ENCODE data around the gene PLXDC1. TPM values are rescaled to one million over a fixed set of nuclear protein-coding genes. Genes with fewer than 3 reads are reported as not detected.

The PLXDC1 gene
- total RNA-seq, 2 experiments from 2014 or later: 0.71 to 1.1 TPM

DNA sequence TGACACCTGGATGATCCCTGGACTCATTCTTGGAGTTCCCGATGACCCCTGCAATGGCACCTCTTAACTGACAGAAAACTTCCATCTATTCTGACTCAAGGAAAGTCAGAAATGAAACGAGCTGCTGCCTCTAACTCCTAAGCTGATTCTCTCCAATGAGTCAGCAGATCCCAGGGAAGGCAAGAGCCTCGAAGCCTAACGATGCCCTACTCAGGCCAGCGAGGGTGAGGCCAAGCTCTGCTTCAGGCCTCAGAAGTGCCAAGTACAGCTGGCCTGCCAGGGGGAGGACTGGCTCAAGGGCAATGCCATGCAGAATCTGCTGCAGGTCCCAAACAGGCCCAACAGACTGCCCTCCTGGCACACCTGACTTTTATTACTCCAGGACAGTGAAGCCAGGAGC, 36.3 kb downstream of the PLXDC1 start:
- CTCF ChIA-PET: interaction anchor here (1.5 kb wide), 1 partner anchor 60 kb away, joined by 5 read pairs; no protein-coding TSS in a partner anchor
- POLR2A ChIA-PET: no interaction called here

- ChIA-PET CTCF (interaction anchor here (0.5 to 1.5 kb wide), 2 partner anchors 60 to 139 kb away, joined by 4 to 5 read pairs; no protein-coding TSS in a partner anchor), POLR2A (interaction anchor here (0.5 kb wide), 1 partner anchor 215 kb away, joined by 3 read pairs; no protein-coding TSS in a partner anchor)
Observed at GRCh38 chr17:39114723-39115122, 36.7 kb downstream of the PLXDC1 start.

- CTCF ChIA-PET: interaction anchor here (0.6 to 1.5 kb wide), 2 partner anchors 18 to 61 kb away, joined by 3 to 5 read pairs; no protein-coding TSS in a partner anchor
- POLR2A ChIA-PET: no interaction called here
Observed at GRCh38 chr17:39113871-39114270, 37.6 kb downstream of the PLXDC1 start.

DNA sequence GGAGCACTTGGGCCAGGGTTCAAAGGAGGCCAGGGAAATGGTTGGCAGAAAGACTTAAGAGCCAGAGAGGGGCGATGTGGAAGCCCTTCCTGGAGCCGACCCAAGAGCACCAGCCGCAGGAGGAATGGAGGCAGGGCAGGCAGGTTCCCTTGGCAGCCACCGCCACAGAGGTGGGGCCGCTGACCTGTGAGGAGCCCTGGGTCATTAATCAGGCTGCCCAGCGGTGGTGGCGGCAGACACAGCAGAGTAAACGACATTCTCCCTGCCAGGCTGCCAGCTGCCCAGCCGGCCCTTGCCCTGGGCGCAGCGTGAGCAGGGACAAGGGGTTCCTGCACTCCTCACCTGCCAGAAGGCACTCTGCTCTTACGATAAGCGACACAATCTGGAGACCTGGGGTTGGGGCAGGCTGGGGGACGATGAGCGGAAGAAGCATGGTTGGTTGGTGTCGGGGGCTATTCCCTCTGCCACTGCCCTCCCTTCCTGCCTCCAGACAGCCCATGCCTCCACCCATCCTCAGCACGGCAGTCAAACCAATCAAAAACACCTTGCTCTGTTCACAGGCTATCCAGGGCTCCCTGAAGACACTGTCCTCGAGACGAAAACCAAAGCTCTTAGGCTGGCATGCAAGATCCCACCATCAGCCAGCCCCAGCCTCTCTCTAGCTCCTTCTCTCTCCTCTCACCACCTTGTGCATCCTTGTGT, 40.9 kb downstream of the PLXDC1 start:
- ChIA-PET POLR2A (no interaction called here), CTCF (no interaction called here)

- POLR2A ChIA-PET: no interaction called here
- CTCF ChIA-PET: no interaction called here
Observed at GRCh38 chr17:39108461-39109375, 42.7 kb downstream of the PLXDC1 start.

DNA sequence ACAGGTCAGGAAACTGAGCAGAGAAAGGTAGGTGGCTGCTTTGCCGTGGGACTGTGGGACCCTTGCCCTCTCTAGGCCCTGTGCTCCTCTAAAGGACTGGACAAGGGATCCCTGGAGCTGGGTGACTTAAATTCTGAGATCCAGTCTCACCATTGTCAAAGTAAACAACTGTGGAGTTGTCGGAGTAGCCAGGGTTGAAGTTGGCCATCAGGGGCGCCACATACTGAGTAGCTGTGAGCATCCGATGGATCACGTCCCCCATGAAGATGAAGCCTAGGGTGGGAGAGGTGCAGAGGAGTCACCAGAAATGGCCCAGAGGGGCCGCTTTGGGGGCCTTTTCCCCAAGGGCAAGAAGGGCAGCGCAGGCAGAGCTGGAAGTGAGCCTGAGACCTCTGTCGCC, 43.5 kb downstream of the PLXDC1 start:
- ChIA-PET POLR2A (no interaction called here), CTCF (no interaction called here)

GRCh38 chr17:39107155-39107554, 44.3 kb downstream of the PLXDC1 start:
- ChIA-PET POLR2A (no interaction called here), CTCF (no interaction called here)

- CTCF ChIA-PET: no interaction called here
- POLR2A ChIA-PET: no interaction called here
Observed at GRCh38 chr17:39105705-39106104, 45.7 kb downstream of the PLXDC1 start.

- CTCF ChIA-PET: no interaction called here
- POLR2A ChIA-PET: no interaction called here
Observed at GRCh38 chr17:39104657-39105056, 46.8 kb downstream of the PLXDC1 start.

GRCh38 chr17:39104046-39104445, 47.4 kb downstream of the PLXDC1 start:
- CTCF ChIA-PET: no interaction called here
- POLR2A ChIA-PET: no interaction called here

DNA sequence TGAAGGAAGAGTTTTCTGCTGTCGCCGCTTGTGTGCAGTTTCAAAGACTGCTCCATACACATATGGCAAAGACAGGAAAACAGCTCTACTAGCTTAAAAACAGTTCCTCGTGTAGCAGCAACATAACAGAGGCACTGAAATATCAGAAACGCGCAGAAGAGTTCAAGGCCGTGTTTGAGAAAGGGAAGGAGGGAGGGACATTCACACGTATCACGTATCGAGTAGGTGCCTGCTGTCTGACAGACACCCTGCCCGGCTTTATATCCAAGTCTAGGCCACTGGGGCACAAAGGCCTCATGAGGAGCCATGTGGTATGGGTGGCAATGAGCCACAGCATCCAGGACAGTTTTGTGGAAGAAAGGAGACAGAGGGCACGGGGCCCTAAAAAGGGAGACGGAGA, 50.3 kb downstream of the PLXDC1 start:
- CTCF ChIA-PET: no interaction called here
- POLR2A ChIA-PET: no interaction called here

DNA sequence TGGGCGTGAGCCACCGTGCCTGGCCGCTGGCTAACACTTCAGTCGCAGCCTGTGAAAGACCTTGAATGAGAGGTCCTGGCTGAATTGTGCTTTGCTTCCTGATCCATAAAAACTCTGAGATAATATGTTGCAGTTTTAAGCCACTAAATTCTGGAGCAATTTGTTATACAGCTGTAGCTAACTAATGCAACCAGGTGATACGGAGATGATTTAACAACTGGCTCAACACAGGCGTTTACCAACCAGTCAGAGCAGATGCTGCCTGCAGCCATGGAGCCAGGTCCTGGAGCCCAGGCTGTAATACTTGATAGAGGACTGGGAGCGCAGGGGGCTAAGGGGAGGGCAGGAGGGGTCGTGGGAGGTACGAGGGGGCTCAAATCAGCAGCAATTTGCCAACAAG, 50.9 kb downstream of the PLXDC1 start:
- POLR2A ChIA-PET: no interaction called here

DNA sequence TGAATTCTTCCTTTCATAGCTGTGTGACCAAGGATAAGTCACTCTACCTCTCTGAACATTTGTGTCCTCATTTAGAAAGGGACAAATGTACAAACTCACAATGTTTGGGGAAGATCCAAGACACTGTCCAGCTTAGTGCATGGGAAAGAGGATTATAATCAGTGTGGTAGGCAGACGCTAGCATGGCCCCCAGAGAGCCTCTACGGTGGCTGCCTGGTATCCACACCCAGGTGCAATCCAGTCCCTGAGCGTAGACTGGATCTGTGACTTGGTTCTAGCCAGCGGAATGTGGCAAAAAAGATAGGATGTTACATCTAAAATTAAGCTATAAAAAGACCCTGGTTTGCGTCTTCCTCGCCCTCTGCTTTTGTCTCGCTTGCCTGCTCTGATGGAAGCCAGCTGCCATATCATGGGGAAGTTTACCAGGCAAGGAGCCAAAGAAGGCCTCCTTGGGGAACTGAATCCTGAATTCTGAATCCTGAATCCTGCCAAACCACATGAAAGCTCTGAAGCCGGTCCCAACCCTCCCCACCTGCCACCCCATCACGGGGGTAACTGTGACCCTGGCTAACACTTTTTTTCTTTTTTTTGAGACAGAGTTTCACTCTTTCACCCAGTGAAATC, 51.7 kb downstream of the PLXDC1 start:
- ChIA-PET POLR2A (no interaction called here), CTCF (no interaction called here)

More for the DNA sequence above, 50.9 kb downstream of the PLXDC1 start:
- CTCF ChIA-PET: interaction anchor here (0.5 kb wide), 1 partner anchor 864 kb away, joined by 3 read pairs; no protein-coding TSS in a partner anchor

- POLR2A ChIA-PET: no interaction called here
Observed at GRCh38 chr17:39098588-39098987, 52.8 kb downstream of the PLXDC1 start.

GRCh38 chr17:39097537-39097936, 53.9 kb downstream of the PLXDC1 start:
- ChIA-PET CTCF (interaction anchor here (0.6 to 0.7 kb wide), 2 partner anchors 123 to 198 kb away, joined by 3 read pairs; no protein-coding TSS in a partner anchor), POLR2A (no interaction called here)

More at GRCh38 chr17:39098588-39098987, 52.8 kb downstream of the PLXDC1 start:
- CTCF ChIA-PET: no interaction called here

GRCh38 chr17:39097150-39097519, 54.3 kb downstream of the PLXDC1 start:
- ChIA-PET CTCF (interaction anchor here (0.6 kb wide), 1 partner anchor 124 kb away, joined by 3 read pairs; no protein-coding TSS in a partner anchor), POLR2A (no interaction called here)

GRCh38 chr17:39096508-39097149, 54.8 kb downstream of the PLXDC1 start:
- ChIA-PET CTCF (interaction anchor here (0.6 kb wide), 1 partner anchor 57 kb away, joined by 3 read pairs; no protein-coding TSS in a partner anchor), POLR2A (no interaction called here)

DNA sequence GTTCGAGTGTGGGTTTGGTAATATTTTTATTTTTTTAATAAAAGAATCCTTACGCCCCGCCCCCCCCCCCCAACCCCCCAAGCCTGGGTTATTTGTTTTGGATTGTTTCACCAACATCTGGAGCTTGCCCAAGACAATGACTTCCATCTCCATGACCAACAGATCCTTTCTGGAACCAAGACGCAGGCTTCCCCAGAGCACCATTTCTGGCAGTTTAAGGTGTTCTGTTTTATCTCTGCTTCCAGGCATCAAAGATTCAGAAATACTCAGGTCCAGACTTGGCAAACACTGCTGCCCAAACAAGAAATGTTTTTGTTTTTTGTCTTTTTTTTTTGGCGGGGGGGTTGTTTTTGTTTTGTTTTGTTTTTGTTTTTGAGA, 56.1 kb downstream of the PLXDC1 start:
- ChIA-PET POLR2A (interaction anchor here (0.7 kb wide), 1 partner anchor 25 kb away, joined by 3 read pairs; no protein-coding TSS in a partner anchor), CTCF (interaction anchor here (0.7 to 1.6 kb wide), 3 partner anchors 19 to 104 kb away, joined by 3 to 4 read pairs (median 3); no protein-coding TSS in a partner anchor)

DNA sequence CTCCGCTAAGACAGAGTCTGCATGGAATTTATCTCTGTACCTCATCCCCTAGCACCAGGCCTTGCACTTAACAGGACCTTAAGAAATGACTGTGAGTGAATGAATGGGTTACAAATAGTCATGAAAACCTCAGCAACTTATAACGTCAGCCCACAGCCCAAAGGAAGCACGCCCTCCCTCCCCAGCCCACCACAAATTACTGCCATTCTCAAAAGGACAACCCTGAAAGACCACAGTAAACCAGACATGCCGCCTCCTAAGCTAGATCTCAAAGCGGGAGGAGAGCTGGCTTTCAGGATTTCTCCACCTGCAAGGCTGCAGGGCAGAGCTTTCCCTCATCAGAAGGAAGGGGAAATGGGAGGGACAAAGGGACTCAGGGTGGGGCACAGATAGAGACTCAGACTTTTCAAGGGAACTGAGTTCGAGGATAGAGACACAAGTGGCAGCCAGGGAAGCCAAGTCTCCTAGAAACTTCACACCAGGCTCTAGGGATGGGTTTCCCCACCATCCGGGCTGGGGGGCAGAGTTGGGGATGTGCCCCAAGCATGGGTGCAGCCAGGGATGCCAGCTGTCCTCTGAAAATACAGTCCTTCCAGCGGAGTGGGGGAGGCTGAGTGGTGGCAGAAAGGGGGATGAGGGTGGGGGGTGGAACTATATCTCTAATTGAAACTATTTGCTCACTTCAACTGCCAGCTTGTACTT, 56.7 kb downstream of the PLXDC1 start:
- ChIA-PET CTCF (interaction anchor here (1.3 to 1.6 kb wide), 2 partner anchors 70 to 104 kb away, joined by 3 to 4 read pairs; no protein-coding TSS in a partner anchor), POLR2A (interaction anchor here (0.7 kb wide), 1 partner anchor 24 kb away, joined by 3 read pairs; no protein-coding TSS in a partner anchor)
